ENCODE data around the gene KCTD5. TPM values are rescaled to one million over a fixed set of nuclear protein-coding genes. Genes with fewer than 3 reads are reported as not detected.

KCTD5 gene
- total and polyA plus RNA-seq, 9 of the 15 experiments (the other 6 are each of a cell fraction or from before 2014, with no cell fraction given), result 0.73 to 58.3 (median 32.3) TPM

DNA sequence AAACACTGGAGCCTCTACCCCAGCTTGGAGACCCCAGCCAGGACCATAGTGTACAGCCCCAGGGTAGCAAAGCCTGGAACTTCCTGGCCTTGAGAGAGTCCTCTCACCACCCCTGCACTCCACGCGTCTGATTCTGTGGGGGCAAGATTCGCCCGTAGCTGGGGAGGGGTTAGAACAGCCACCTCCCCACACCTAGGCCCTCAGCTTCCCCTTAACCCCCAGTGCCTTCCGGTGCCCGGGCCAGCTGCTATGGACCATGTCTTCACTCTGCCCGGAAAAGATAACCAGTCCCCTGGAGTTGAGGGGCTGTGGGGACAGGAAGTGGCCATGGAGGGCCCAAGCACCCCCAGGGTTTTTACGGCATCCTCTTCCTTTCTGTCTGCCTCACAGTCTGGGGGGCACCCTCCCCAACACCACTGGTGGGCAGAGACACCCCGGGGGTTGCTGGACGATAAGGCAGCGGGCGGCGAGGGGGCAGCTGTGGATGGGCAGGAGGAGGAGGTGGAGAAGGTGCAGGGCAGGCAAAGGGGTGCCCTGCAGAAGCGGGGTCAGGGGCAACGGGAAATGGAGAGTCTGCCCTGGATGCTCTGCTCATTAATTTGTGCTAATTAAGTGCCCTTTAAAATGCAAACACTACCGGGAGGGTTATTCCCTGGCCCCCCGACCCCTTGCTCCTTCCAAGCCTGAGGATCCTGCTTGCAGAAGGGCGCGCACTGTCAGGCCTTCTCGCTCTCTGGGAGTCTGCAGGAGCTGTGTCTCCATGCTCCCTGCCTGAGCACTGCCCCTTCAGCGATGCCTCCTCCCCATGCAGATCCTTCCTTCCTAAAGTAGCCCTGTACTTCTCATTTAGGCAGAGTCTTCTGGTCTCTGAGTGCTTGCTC, 35.3 kb downstream of the KCTD5 start:
- no peak for ATAC-seq
- FAIRE-seq, result no peak
- WGBS (ENCODE audit: insufficient coverage, low coverage, missing lambda C conversion rate), result 33% methylated on average over 21 of the region's 21 CpGs
- H3K4me1 ChIP-seq (replicated peaks in 1 of 2; ENCODE audit: control insufficient read depth in 2 of 2, insufficient read depth in 2 of 2, low read length in 2 of 2), result peaks cover 2 to 64% of the 10 kb centered on the region in 2 experiments; a peak in 3 of 5 replicates
- H3K9me1 ChIP-seq (ENCODE audit: control insufficient read depth, insufficient read depth, low read length), result no peaks in the 10 kb centered on the region
- intact Hi-C loops (cut with micrococcal nuclease) (no loop called here), in situ Hi-C loops (cut with MboI) (no loop called here)
- H3K4me2 ChIP-seq (ENCODE audit: insufficient read depth, low read length), result no peak overlapping the region
- no peak for DNase-seq (ENCODE audit: extremely low read depth in 1 of 4, low spot score in 3 of 4)
- no peaks in the 10 kb centered on the region for H3K79me2 ChIP-seq (ENCODE audit: control insufficient read depth, insufficient read depth, low read length)
- H3K4me3 ChIP-seq, result no peak overlapping the region
- H2AFZ ChIP-seq (ENCODE audit: low read depth, low read length), result no peak overlapping the region
- no peaks in the 10 kb centered on the region for H3K9me3 ChIP-seq (replicated peaks; ENCODE audit: control insufficient read depth, insufficient read depth, low read depth, low read length)
- TF ChIP-seq BACH1 (tag; IDR thresholded peaks at IDR 0.05) (no peak), FOXA3 (CRISPR knock-in tag; conservative IDR thresholded peaks at IDR 0.05 in 1 of 2, IDR thresholded peaks at IDR 0.05 in 1 of 2) (no peak), MAFF (IDR thresholded peaks at IDR 0.05; ENCODE audit: low read length) (no peak), CHD2 (IDR thresholded peaks at IDR 0.05; ENCODE audit: low read depth, low read length) (no peak)
- no TSS peak for BruUV-seq (replicated peaks)
- no peaks in the 10 kb centered on the region for H3K36me3 ChIP-seq (ENCODE audit: control insufficient read depth, insufficient read depth, low read length)
- ChIA-PET POLR2A (interaction anchor here (0.6 to 1.4 kb wide), 3 partner anchors 25 to 109 kb away, joined by 3 to 7 read pairs (median 3); no protein-coding TSS in a partner anchor), CTCF (ENCODE audit: low intra/inter-chr PET ratio) (no interaction called here)
- no peak overlapping the region for H3K27ac ChIP-seq (ENCODE audit: extremely low read depth, low read depth, low read length)
- peak overlapping the region in 1 of 2 experiments; percentile 20; a peak in 1 of 4 replicates for H3K9ac ChIP-seq (ENCODE audit: insufficient read depth in 1 of 2, low read depth in 2 of 2, low read length in 2 of 2)
- peaks cover 4% of the 10 kb centered on the region; the same call in 1 of the 2 replicates for H4K20me1 ChIP-seq (replicated peaks; ENCODE audit: control insufficient read depth, insufficient read depth, low read length)
- H3K27me3 ChIP-seq (ENCODE audit: control insufficient read depth in 2 of 2, insufficient read depth in 2 of 2, low read length in 2 of 2), result peaks cover 18 to 25% of the 10 kb centered on the region in 2 experiments; a peak in 4 of 5 replicates
